ENCODE data around the gene KIF1A.

The KIF1A gene

DNA sequence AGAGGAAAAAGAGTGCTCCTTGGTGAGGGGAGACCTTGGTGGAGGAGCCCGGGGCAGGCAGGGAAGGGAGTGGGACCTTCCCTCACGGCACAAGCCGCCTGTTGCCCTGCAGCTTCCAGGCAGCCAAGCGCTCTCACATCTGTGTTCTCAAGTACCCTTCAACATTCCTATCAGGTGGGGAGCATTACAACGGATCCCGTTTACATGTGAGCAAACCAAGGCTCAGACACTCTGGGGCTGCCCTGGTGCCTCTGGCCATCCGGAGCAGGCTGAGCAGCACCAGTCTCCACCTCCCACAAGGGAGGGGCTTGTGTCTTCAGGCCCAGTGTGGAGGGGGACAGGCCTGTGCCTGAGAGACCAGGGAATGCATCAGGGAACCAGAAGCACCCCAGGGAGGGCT is 70.5 kb downstream of the KIF1A start:
- Histone ChIP-seq H2AFZ (ENCODE audit: low read length) (no peak overlapping the region), H3K79me2 (ENCODE audit: insufficient read depth, low read length) (no peaks in the 10 kb centered on the region), H3K4me2 (ENCODE audit: low read depth, low read length, poor library complexity, severe bottlenecking) (no peak overlapping the region), H4K20me1 (ENCODE audit: insufficient read depth, low read length, poor library complexity, severe bottlenecking) (no peaks in the 10 kb centered on the region), H3F3A (ENCODE audit: low read depth) (no peaks in the 10 kb centered on the region), H3K4me1 (ENCODE audit: insufficient read depth, low read length, poor library complexity, severe bottlenecking) (no peaks in the 10 kb centered on the region), H3K9me2 (replicated peaks; ENCODE audit: low read depth, low read length) (no peaks in the 10 kb centered on the region), H3K9me3 (ENCODE audit: insufficient read depth, low read depth, low read length) (no peaks in the 10 kb centered on the region), H3K36me3 (ENCODE audit: insufficient read depth, low read length) (no peaks in the 10 kb centered on the region), H3K4me3 (ENCODE audit: low read length, poor library complexity, severe bottlenecking) (no peak overlapping the region), H3K27me3 (ENCODE audit: insufficient read depth, low read length, poor library complexity, severe bottlenecking) (no peaks in the 10 kb centered on the region), H3K9ac (ENCODE audit: low read depth, low read length, poor library complexity, severe bottlenecking) (no peak overlapping the region)
- no peak for TF ChIP-seq EZH2phosphoT487 (IDR thresholded peaks at IDR 0.05; ENCODE audit: borderline replicate concordance)
- TF ChIP-seq, protein P1, sequence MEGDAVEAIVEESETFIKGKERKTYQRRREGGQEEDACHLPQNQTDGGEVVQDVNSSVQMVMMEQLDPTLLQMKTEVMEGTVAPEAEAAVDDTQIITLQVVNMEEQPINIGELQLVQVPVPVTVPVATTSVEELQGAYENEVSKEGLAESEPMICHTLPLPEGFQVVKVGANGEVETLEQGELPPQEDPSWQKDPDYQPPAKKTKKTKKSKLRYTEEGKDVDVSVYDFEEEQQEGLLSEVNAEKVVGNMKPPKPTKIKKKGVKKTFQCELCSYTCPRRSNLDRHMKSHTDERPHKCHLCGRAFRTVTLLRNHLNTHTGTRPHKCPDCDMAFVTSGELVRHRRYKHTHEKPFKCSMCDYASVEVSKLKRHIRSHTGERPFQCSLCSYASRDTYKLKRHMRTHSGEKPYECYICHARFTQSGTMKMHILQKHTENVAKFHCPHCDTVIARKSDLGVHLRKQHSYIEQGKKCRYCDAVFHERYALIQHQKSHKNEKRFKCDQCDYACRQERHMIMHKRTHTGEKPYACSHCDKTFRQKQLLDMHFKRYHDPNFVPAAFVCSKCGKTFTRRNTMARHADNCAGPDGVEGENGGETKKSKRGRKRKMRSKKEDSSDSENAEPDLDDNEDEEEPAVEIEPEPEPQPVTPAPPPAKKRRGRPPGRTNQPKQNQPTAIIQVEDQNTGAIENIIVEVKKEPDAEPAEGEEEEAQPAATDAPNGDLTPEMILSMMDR (conservative IDR thresholded peaks at IDR 0.05; ENCODE audit: low read length) = no peak

DNA sequence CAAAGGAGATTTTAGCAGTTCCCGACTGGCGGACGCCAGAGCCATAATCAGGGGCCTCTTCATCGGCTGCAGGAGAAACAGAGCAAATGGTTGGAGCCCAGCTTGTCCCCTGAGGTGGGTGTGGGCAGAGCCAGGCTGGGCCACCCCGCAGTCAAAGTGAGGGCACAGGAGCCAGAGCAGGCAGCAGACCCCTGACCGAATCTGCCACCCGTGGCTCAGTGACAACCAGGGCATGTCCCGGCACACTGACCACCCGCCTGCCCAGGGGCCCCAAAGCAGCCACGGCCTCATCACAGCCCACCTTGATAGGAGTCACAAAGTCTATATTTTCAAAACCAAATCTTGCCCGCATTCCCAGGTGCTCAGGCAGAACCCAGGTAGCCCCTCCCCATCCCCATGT is 72.8 kb downstream of the KIF1A start:
- Histone ChIP-seq H4K20me1 (ENCODE audit: insufficient read depth, low read length, poor library complexity, severe bottlenecking) (no peaks in the 10 kb centered on the region), H3K36me3 (ENCODE audit: insufficient read depth, low read length) (no peaks in the 10 kb centered on the region)

DNA sequence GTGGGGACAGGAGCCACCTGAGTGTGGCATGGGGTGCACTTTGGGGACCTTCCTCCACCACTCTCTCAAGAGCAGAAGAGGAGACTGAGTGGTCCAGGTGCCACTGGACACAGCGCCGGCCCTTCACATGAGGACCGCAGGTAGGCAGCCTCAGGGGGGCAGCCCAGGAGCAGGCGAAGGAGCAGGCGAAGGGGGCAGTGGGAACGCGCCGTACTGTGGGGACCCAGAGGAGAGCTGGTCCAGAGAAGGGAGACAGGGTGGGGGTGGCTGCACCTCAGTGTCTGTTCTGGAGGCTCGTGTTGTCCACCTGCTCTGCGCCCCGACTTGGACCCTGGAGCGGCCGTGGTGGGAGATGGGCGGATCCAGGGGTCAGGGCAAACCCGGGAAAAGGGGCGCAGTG is 73.3 kb downstream of the KIF1A start:
- no peaks in the 10 kb centered on the region for H3K9me3 ChIP-seq (ENCODE audit: insufficient read depth, low read depth, low read length)
- H3K27me3 ChIP-seq (ENCODE audit: insufficient read depth, low read length, poor library complexity, severe bottlenecking) = no peaks in the 10 kb centered on the region
- TF ChIP-seq, protein P1 (conservative IDR thresholded peaks at IDR 0.05; ENCODE audit: low read length) = no peak
- no peak for TF ChIP-seq EZH2phosphoT487 (IDR thresholded peaks at IDR 0.05; ENCODE audit: borderline replicate concordance)
- H3K9me2 ChIP-seq (replicated peaks; ENCODE audit: low read depth, low read length) = no peaks in the 10 kb centered on the region
- H3K4me3 ChIP-seq (ENCODE audit: low read length, poor library complexity, severe bottlenecking) = no peak overlapping the region
- H4K20me1 ChIP-seq (ENCODE audit: insufficient read depth, low read length, poor library complexity, severe bottlenecking) = no peaks in the 10 kb centered on the region
- no peak overlapping the region for H2AFZ ChIP-seq (ENCODE audit: low read length)
- H3F3A ChIP-seq (ENCODE audit: low read depth) = no peaks in the 10 kb centered on the region
- no peak overlapping the region for H3K9ac ChIP-seq (ENCODE audit: low read depth, low read length, poor library complexity, severe bottlenecking)
- no peaks in the 10 kb centered on the region for H3K36me3 ChIP-seq (ENCODE audit: insufficient read depth, low read length)
- no peaks in the 10 kb centered on the region for H3K4me1 ChIP-seq (ENCODE audit: insufficient read depth, low read length, poor library complexity, severe bottlenecking)
- no peak overlapping the region for H3K4me2 ChIP-seq (ENCODE audit: low read depth, low read length, poor library complexity, severe bottlenecking)
- no peaks in the 10 kb centered on the region for H3K79me2 ChIP-seq (ENCODE audit: insufficient read depth, low read length)

More for the DNA sequence above, 72.8 kb downstream of the KIF1A start:
- no peaks in the 10 kb centered on the region for H3K9me2 ChIP-seq (replicated peaks; ENCODE audit: low read depth, low read length)
- H3K4me1 ChIP-seq (ENCODE audit: insufficient read depth, low read length, poor library complexity, severe bottlenecking) = no peaks in the 10 kb centered on the region
- H3K9me3 ChIP-seq (ENCODE audit: insufficient read depth, low read depth, low read length) = no peaks in the 10 kb centered on the region
- no peak overlapping the region for H3K4me2 ChIP-seq (ENCODE audit: low read depth, low read length, poor library complexity, severe bottlenecking)
- H3F3A ChIP-seq (ENCODE audit: low read depth) = no peaks in the 10 kb centered on the region
- no peaks in the 10 kb centered on the region for H3K27me3 ChIP-seq (ENCODE audit: insufficient read depth, low read length, poor library complexity, severe bottlenecking)
- H3K9ac ChIP-seq (ENCODE audit: low read depth, low read length, poor library complexity, severe bottlenecking) = no peak overlapping the region
- no peaks in the 10 kb centered on the region for H3K79me2 ChIP-seq (ENCODE audit: insufficient read depth, low read length)
- TF ChIP-seq, protein P1 (conservative IDR thresholded peaks at IDR 0.05; ENCODE audit: low read length) = no peak
- no peak overlapping the region for H2AFZ ChIP-seq (ENCODE audit: low read length)
- H3K4me3 ChIP-seq (ENCODE audit: low read length, poor library complexity, severe bottlenecking) = no peak overlapping the region
